HepG2 (cell line): Measurements from ENCODE around the gene CPZ. TPM values are rescaled to one million over a fixed set of nuclear protein-coding genes. Genes with fewer than 3 reads are reported as not detected.
A peak's percentile ranks its signal among the peaks of the same experiment; 100 is the strongest.

Experiments used
- ATAC-seq: fragments of 200-7000 bp; cut with Tn5 transposase; 3 replicates; pipeline ENCODE4 v1.9.1; 2020; ENCODE audit warnings: mild to moderate bottlenecking, moderate library complexity
- BruUV-seq: library from RNA; stranded (reverse); fragments of 400-500 nt; replicated peaks from 2 replicates; lab custom pipeline; 2021; lab: Mats Ljungman, UMichigan
- CTCF ChIA-PET: fragments of 300-600 bp; formaldehyde crosslinking; extraction: SDS; loops from one replicate; lab custom pipeline; 2021; ENCODE audit warnings: low total read pairs, inconsistent platforms, low intra/inter-chr PET ratio; lab: Yijun Ruan, JAX
- POLR2A ChIA-PET: fragments of 350-600 bp; sonication (Branson Sonifier 250); formaldehyde crosslinking; loops from one replicate; lab custom pipeline; 2020; ENCODE audit warnings: antibody characterized with exemption, inconsistent platforms; lab: Yijun Ruan, JAX
- DNase-seq: peaks from one replicate; pipeline ENCODE4 v3.0.0-alpha.2; 2015; ENCODE audit warnings: low spot score
- FAIRE-seq: peaks from 3 replicates; lab custom pipeline; 2011; peaks lifted over from hg19 to GRCh38; lab: Jason Lieb, UNC
- H2AFZ ChIP-seq: one replicate; pipeline ENCODE4 v1.6.1; 2011; ENCODE audit warnings: low read length, inconsistent platforms
- H3K27ac ChIP-seq: fragments of 300-600 bp; 3 replicates; pipeline ENCODE4 v1.8.0; 2011; ENCODE audit warnings: mixed run types, mild to moderate bottlenecking, mixed read lengths, low read length, inconsistent platforms; ENCODE audit not compliant: insufficient read depth; ENCODE audit errors: extremely low read length
- H3K27me3 ChIP-seq, 2 experiments: fragments of 200-600 bp in 1 of 2; 2 replicates in 1 of 2; 3 replicates in 1 of 2; pipeline versions ENCODE4 v1.6.0 to v1.8.0; 2011; ENCODE audit warnings: low read length in 2 of 2, mild to moderate bottlenecking in 2 of 2, moderate library complexity in 2 of 2, inconsistent platforms in 1 of 2; ENCODE audit not compliant: insufficient read depth in 2 of 2, control insufficient read depth in 1 of 2
- H3K36me3 ChIP-seq, 2 experiments: fragments of 200-600 bp in 1 of 2; replicated peaks in 1 of 2; 2 replicates in 1 of 2; 3 replicates in 1 of 2; pipeline versions ENCODE4 v1.5.1 to v1.8.0; 2011; ENCODE audit warnings: low read length in 2 of 2, inconsistent platforms in 1 of 2; ENCODE audit not compliant: insufficient read depth in 2 of 2, control insufficient read depth in 1 of 2
- H3K4me1 ChIP-seq: 2 replicates; pipeline ENCODE4 v1.5.1; 2012; ENCODE audit warnings: low read length, inconsistent platforms; ENCODE audit not compliant: insufficient read depth
- H3K4me2 ChIP-seq: 2 replicates; pipeline ENCODE4 v1.6.0; 2011; ENCODE audit warnings: low read depth, low read length, inconsistent platforms
- H3K4me3 ChIP-seq, 3 experiments: fragments of 200-600 bp in 1 of 3; sonication (generic), shearing (Covaris generic) in 1 of 3; replicated peaks in 1 of 3; 2 replicates each; pipeline ENCODE4 v1.5.1; 2011 to 2016; ENCODE audit warnings: low read length in 3 of 3, inconsistent platforms in 2 of 3, low read depth in 2 of 3, mild to moderate bottlenecking in 2 of 3, control low read depth in 1 of 3, mixed read lengths in 1 of 3; ENCODE audit not compliant: insufficient read depth in 1 of 3
- H3K79me2 ChIP-seq: one replicate; pipeline ENCODE4 v1.6.1; 2011; ENCODE audit warnings: low read length, inconsistent platforms; ENCODE audit not compliant: insufficient read depth
- H3K9ac ChIP-seq: 2 replicates; pipeline ENCODE4 v1.6.0; 2011; ENCODE audit warnings: mild to moderate bottlenecking, low read depth, low read length, inconsistent platforms; ENCODE audit not compliant: insufficient read depth
- H3K9me3 ChIP-seq: 2 replicates; pipeline ENCODE4 v1.5.1; 2012; ENCODE audit warnings: mild to moderate bottlenecking, low read length
- H4K20me1 ChIP-seq: 2 replicates; pipeline ENCODE4 v1.6.0; 2011; ENCODE audit warnings: inconsistent platforms, mild to moderate bottlenecking, low read length, moderate library complexity; ENCODE audit not compliant: insufficient read depth
- CEBPG ChIP-seq: IDR thresholded peaks from 2 replicates; pipeline ENCODE4 v1.6.1; 2016
- DNMT1 ChIP-seq: sonication (generic); formaldehyde crosslinking; IDR thresholded peaks from 2 replicates; pipeline ENCODE4 v1.5.1; 2020; ENCODE audit warnings: mild to moderate bottlenecking, missing genetic modification reagents
- MNT ChIP-seq: fragments of 450-650 bp; IDR thresholded peaks from 2 replicates; pipeline ENCODE4 v1.6.1; 2016
- POLR2A ChIP-seq, 2 experiments: IDR thresholded peaks; 2 replicates each; pipeline ENCODE4 v1.6.1; 2011; ENCODE audit warnings: low read depth in 2 of 2, low read length in 2 of 2, mild to moderate bottlenecking in 1 of 2, moderate library complexity in 1 of 2; ENCODE audit not compliant: insufficient read depth in 1 of 2
- SP4 ChIP-seq: sonication (generic); formaldehyde crosslinking; IDR thresholded peaks from 2 replicates; pipeline ENCODE4 v1.8.1; 2023; ENCODE audit warnings: mild to moderate bottlenecking, missing genetic modification reagents
- TAF1 ChIP-seq: sonication (generic); formaldehyde crosslinking; IDR thresholded peaks from 2 replicates; pipeline ENCODE4 v1.4.0; 2020; ENCODE audit warnings: missing genetic modification reagents
- THAP9 ChIP-seq: sonication (generic); formaldehyde crosslinking; IDR thresholded peaks from 2 replicates; pipeline ENCODE4; 2020; ENCODE audit warnings: missing genetic modification reagents, mild to moderate bottlenecking, borderline replicate concordance
- ZNF326 ChIP-seq: sonication (generic); formaldehyde crosslinking; IDR thresholded peaks from 2 replicates; pipeline ENCODE4 v1.4.0; 2020; ENCODE audit warnings: missing genetic modification reagents, borderline replicate concordance
- WGBS: methylation state at CpG from one replicate; pipeline ENCODE4 v1.1.6; 2017; ENCODE audit warnings: low lambda C conversion rate; 5-methylcytosine and 5-hydroxymethylcytosine counted together
- in situ Hi-C: cut with HindIII; loops from 2 replicates; pipeline ENCODE4 v1.10.0; 2017; ENCODE audit warnings: low pct_unique_long_range_greater_than_20kb; ENCODE audit not compliant: extremely low pct_ligation_motif_present
- intact Hi-C: fragments of 100-400 bp; cut with micrococcal nuclease; formaldehyde crosslinking; loops from one replicate; pipeline ENCODE4 v1.10.0; 2022; ENCODE audit not compliant: unreplicated experiment
- polyA plus RNA-seq, 8 experiments: library from polyadenylated mRNA; depleted of rRNA in 3 of 8; stranded (reverse) in 7 of 8; unstranded in 1 of 8; fragments of >200 nt; fragmentation: Illumina TruSeq in 4 of 8; extraction: Trizol in 4 of 8; gene quantifications; 2 replicates each; pipeline versions ENCODE4 v1.2.1 to v1.2.3, GENCODE V29; 2011 to 2016; ENCODE audit warnings: low read depth in 4 of 8, missing spikeins in 1 of 8, mixed read lengths in 1 of 8; ENCODE audit not compliant: insufficient read depth in 1 of 8
- total RNA-seq, 5 experiments: library from RNA; depleted of rRNA; stranded (reverse); fragments of >200 nt; fragmentation: Illumina TruSeq; extraction: Trizol; gene quantifications; 2 replicates each; pipeline ENCODE4 v1.2.3, GENCODE V29; 2016; ENCODE audit warnings: low read depth in 1 of 5

Gene CPZ
- total and polyA plus RNA-seq, 2 of the 13 experiments (the other 11 are each of a cell fraction or from before 2014, with no cell fraction given), result 0.58 to 0.61 TPM

DNA sequence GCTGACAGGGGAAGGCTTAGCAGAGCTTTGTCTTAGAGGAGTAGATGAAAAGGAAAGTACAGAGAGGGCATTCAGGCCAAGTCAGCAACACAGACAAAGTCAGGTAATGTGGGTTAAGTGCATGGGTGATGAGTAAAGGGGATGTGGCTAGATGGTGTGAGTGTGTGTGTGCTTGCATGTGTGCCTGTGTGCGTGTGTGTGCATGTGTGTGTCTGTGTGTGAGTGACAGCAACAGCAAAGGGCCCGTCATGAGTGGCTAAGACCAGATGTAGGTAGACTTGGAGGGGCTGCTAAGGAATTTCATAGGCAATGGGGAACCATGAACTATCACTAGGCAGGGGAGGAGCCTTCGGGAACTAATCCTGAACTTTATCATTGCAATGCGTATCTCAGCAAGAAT lies 14.6 kb upstream of the CPZ start (continued):
- no peak for TF ChIP-seq ZNF326 (CRISPR knock-in tag)
- no peak for TF ChIP-seq CEBPG
- TF ChIP-seq SP4, result no peak
- no peak for TF ChIP-seq POLR2A (IDR thresholded peaks at IDR 0.05; ENCODE audit: insufficient read depth in 1 of 2, low read depth in 2 of 2, low read length in 2 of 2)

DNA sequence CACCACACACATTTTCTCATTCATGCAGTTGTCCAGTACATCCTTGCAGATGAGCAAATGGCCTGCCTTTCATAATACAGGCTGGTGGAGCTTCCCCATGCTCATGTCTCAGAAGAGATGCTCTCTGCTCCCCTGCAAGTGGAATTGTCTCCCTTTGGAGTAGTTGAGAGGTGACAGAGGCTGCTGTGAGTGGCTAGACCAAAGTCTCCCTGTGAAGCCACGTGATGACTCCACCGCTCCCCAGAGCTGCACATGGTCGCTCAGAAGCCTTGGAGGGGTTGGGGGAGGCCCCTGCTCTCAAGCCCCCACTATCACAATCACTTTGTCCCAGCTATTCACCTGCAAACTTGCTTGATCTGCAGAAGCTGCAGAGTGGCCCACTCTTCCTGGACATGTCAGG lies 13.8 kb upstream of the CPZ start:
- ATAC-seq (no peak), DNase-seq (no peak), FAIRE-seq (no peak)
- intact Hi-C loops, result no loop called here
- H3K9ac ChIP-seq, result no peak overlapping the region
- H3K9me3 ChIP-seq, result no peaks in the 10 kb centered on the region
- H3K27me3 ChIP-seq, result peaks cover 1 to 5% of the 10 kb centered on the region in 2 experiments; a peak in 1 of 5 replicates
- H3K4me2 ChIP-seq, result no peak overlapping the region
- in situ Hi-C loops, result no loop called here
- H3K4me3 ChIP-seq, result no peak overlapping the region
- H2AFZ ChIP-seq, result no peak overlapping the region
- H3K27ac ChIP-seq, result no peak overlapping the region
- 14% methylated on average over 1 of the region's 3 CpGs for WGBS
- 0 out of 2 replicates have a peak, but pooled peaks cover 3% of the 10 kb centered on the region for H4K20me1 ChIP-seq
- ChIA-PET POLR2A (no interaction called here), CTCF (no interaction called here)
- BruUV-seq, result no TSS peak
- no peaks in the 10 kb centered on the region for H3K36me3 ChIP-seq
- no peaks in the 10 kb centered on the region for H3K4me1 ChIP-seq
- H3K79me2 ChIP-seq, result no peaks in the 10 kb centered on the region
- TF ChIP-seq DNMT1 (CRISPR knock-in tag) (no peak), THAP9 (CRISPR knock-in tag) (no peak), MNT (peak; percentile 88), TAF1 (CRISPR knock-in tag) (no peak)
- TF ChIP-seq, all 625 proteins: peak for 1
